Measurements from ENCODE around the gene CTU1.
A peak's percentile ranks its signal among the peaks of the same experiment; 100 is the strongest.

The CTU1 gene

GRCh38 chr19:51131780-51132680 is 23.8 kb upstream of the CTU1 start:
- DNase-seq (ENCODE audit: low spot score), result peak; percentile 67

- no peak for DNase-seq (ENCODE audit: low spot score)
These were observed 21.5 kb upstream of the CTU1 start for GRCh38 chr19:51129716-51130115.

DNA sequence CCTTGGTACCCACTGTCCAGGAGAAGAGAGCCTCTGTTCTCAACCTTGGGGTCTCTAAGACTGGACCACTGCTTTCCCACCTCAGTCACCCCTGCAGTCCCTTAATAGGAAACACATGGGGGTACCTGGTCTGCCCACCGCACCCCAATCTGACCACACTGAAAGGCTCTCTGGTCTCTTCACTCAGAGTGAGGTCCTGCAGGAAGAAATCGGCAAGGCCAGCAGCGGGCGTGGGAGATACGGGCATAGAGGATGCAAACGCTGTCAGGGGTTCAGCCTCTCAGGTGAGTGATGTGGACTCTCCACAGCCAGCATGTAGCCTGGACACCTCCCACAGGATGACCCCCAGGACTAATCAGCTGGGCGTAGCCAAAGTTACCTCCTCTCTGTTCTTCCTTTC is 20.0 kb upstream of the CTU1 start:
- no peak for DNase-seq (ENCODE audit: low spot score)

DNA sequence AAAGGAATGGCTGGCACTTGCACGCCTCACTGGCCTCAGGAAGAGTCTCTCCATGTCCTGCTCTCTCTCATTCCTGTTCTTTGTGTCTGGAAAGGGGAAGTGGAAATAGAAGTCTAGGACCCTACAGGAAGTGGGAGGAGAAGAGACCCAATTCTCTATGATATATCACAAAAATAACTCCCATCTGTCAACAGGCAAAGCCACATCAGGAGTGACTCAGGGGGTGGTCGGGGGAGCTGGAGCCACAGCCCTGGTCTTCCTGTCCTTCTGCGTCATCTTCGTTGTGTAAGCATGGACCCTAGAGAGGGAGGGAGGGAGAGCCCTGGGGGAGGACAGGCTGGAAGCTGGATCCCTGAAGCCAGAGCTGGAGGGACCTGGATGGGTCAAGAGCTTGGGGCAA is 19.5 kb upstream of the CTU1 start:
- peak; percentile 21 for DNase-seq (ENCODE audit: low spot score)

- DNase-seq (ENCODE audit: low spot score), result no peak
These were observed 18.8 kb upstream of the CTU1 start for GRCh38 chr19:51127032-51127431.

DNA sequence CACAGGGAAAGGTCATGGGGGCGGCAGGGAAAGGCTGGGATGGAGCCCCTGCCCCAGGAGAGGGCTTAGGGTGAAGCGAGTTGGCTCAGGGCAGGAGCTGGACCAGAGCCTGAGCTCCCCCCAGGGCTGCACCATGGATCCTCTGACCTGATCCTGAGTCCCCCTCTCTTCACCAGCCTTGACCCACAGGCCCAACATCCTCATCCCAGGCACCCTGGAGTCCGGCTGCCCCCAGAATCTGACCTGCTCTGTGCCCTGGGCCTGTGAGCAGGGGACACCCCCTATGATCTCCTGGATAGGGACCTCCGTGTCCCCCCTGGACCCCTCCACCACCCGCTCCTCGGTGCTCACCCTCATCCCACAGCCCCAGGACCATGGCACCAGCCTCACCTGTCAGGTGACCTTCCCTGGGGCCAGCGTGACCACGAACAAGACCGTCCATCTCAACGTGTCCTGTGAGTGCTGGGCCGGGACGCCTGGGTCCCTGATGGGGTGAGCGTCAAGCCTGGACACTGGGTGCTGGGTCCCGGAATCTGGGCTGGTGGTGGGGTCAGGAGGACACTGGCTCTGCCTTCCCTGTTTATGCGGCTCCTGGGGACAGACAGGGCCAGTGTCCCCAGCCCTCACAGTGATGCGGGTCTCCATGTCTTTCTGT is 17.3 kb upstream of the CTU1 start:
- no peak for DNase-seq (ENCODE audit: low spot score)

DNA sequence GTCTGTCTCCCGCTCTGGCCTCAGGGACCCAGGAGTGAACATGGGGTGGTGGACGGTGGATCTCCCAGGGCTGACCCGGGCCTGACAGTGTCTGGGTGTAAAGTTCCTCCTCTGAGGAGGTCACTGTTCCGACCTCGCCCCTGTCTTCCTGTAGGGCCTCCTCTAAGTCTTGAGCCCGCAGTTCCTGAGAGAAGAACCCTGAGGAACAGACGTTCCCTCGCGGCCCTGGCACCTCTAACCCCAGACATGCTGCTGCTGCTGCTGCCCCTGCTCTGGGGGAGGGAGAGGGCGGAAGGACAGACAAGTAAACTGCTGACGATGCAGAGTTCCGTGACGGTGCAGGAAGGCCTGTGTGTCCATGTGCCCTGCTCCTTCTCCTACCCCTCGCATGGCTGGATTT is 16.5 kb upstream of the CTU1 start, which contains the start of gene SIGLEC9:
SIGLEC9 (plus strand) TSS at position 178 of the 400 bp plus-strand sequence; CDS start at position 247, 69 bp downstream.
- no peak for DNase-seq (ENCODE audit: low spot score)

- DNase-seq (ENCODE audit: low spot score), result no peak
These were observed 16.0 kb upstream of the CTU1 start for GRCh38 chr19:51124216-51124615.

GRCh38 chr19:51123802-51124201 is 15.6 kb upstream of the CTU1 start:
- DNase-seq (ENCODE audit: low spot score), result no peak

DNA sequence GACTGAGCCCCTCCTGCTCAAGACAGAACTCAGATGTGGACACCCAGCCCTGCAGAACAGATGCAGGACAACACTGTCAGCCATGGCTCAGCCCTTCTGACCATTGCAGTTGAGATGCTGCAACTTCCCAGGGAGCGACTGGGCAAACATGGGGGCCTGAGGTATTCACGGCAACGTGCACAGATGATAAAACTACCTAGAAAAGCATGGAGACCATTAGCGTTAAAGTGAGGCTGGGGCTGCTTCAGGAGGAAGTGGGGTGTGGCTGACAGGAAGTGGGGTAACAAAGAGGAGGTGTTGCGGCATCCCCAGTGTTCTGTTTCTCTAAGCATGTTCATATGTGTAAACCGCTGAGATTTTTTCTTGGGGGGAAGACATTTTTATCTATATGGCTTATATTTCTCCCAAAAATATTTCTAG is 15.2 kb upstream of the CTU1 start:
- peak; percentile 80 for DNase-seq (ENCODE audit: low spot score)

- DNase-seq (ENCODE audit: low spot score), result no peak
These were observed 14.1 kb upstream of the CTU1 start for GRCh38 chr19:51122112-51122981.

GRCh38 chr19:51121257-51121656 is 13.0 kb upstream of the CTU1 start:
- DNase-seq (ENCODE audit: low spot score), result no peak

DNA sequence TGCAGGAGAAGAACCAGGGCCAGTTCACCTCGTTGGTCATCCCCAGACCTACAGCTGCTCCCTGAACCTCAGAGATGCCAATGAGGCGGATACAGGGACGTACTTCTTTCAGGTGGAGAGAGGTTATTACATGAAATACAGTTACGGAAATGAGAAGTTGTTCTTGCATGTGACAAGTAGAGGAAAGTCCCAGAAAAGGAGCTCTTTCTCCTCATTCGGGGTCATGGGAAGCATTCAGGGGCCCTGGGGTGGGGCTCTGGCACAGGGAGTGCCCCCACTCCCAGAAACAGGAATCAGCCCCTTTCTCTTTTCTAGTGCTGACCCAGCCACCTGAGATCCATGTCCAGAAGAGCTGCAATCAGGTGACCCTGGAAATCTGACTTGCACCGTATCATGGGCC is 12.0 kb upstream of the CTU1 start:
- DNase-seq (ENCODE audit: low spot score), result no peak

GRCh38 chr19:51119611-51120010 is 11.4 kb upstream of the CTU1 start:
- DNase-seq (ENCODE audit: low spot score), result no peak

DNA sequence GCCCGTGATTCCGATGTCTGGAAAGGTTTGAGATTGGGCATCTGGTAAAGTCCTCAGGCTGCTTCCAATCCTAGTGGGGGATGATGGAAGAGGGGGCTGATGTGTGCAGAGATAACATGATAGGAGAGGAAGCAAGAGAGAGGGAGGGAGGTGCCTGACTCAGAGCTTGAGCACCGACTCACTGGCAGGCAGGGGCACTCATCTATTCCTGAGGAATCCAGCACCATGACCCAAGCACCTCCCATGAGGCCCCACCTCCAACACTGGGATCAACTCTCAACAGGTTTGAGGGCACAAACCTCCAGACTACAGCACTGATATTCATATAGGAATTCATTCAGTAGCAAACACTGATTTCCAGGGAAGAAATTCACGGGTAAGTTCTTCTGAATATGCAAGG is 10.9 kb upstream of the CTU1 start:
- no peak for DNase-seq (ENCODE audit: low spot score)

DNA sequence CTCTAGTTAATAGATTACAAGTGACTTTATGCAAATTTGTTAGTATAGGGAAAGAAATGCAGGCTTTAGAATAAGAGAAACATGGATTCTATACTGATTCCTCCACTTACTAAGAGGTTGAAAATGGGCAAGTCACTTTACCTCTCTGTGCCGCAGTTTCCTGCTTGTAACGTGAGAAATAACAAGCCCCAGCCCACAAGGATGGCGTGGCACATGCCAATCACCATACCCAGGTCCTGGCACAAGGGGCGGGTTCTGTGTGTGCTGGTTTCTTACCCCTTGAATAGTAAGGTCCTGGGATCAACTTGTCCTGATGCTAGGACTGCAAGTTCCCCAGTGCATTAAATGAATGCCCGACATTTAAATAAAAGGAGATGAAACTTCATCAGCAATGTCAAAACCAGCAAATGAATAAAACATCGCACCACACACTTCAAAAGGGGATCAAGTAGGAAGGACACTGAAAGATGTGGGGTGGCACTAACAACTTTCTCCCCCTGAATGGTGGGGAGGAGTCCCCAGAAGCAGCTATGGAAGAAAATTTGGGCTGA is 8.6 kb upstream of the CTU1 start:
- DNase-seq (ENCODE audit: low spot score), result peak; percentile 43

- DNase-seq (ENCODE audit: low spot score), result peak; percentile 42
These were observed 6.0 kb upstream of the CTU1 start for GRCh38 chr19:51114087-51114729.

GRCh38 chr19:51111606-51112005 is 3.4 kb upstream of the CTU1 start:
- no peak for DNase-seq (ENCODE audit: low spot score)

- no peak for DNase-seq (ENCODE audit: low spot score)
These were observed 2.4 kb upstream of the CTU1 start for GRCh38 chr19:51110666-51110971.

- DNase-seq (ENCODE audit: low spot score), result no peak
These were observed 567 bp upstream of the CTU1 start for GRCh38 chr19:51108805-51109146.

- DNase-seq (ENCODE audit: low spot score), result no peak
These were observed 673 bp downstream of the CTU1 start for GRCh38 chr19:51107406-51108065.

Measured in CD4-positive, alpha-beta T cell treated with Interleukin-6 at 100 ng/mL for 8 hours (primary cell).